WTC11 (cell line): Measurements from ENCODE around the gene PELI3.

Source experiments
- ATF1 ChIP-seq: sonication (generic); formaldehyde crosslinking; IDR thresholded peaks from 2 replicates; pipeline ENCODE4 v1.8.1; 2023; ENCODE audit warnings: mild to moderate bottlenecking, moderate library complexity, missing genetic modification reagents
- HMGA2 ChIP-seq: fragments of 250-450 bp; sonication (Bioruptor Pico); IDR thresholded peaks from 2 replicates; pipeline ENCODE4 v1.4.0; 2021; ENCODE audit warnings: mild to moderate bottlenecking, moderate library complexity
- TF ChIP-seq, protein P1 (sequence below): fragments of 200-600 bp; IDR thresholded peaks from 2 replicates; pipeline ENCODE4 v1.8.0; 2022; ENCODE audit warnings: antibody characterized with exemption

DNA sequence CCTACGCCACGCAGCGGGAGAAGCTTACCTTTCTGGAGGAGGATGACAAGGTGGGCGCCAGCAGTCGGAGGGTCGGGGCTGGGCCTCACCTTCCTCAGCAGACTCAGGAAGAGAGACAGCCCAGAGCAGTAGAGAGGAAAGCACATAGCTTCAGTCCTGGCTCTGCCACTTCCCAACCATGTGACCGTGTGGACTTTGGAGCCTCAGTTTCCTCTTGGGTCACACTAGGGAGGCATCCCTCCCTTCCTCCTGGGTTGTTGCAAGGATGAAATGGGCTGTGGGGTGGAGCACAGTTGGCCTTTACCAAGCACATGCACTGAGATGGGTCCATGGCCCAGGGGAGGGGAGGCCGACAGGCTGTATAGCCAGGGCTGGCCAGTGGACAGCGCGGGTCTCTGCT lies 26.4 kb downstream of the PELI3 start:
- TF ChIP-seq, protein P1, sequence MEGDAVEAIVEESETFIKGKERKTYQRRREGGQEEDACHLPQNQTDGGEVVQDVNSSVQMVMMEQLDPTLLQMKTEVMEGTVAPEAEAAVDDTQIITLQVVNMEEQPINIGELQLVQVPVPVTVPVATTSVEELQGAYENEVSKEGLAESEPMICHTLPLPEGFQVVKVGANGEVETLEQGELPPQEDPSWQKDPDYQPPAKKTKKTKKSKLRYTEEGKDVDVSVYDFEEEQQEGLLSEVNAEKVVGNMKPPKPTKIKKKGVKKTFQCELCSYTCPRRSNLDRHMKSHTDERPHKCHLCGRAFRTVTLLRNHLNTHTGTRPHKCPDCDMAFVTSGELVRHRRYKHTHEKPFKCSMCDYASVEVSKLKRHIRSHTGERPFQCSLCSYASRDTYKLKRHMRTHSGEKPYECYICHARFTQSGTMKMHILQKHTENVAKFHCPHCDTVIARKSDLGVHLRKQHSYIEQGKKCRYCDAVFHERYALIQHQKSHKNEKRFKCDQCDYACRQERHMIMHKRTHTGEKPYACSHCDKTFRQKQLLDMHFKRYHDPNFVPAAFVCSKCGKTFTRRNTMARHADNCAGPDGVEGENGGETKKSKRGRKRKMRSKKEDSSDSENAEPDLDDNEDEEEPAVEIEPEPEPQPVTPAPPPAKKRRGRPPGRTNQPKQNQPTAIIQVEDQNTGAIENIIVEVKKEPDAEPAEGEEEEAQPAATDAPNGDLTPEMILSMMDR = no peak
- TF ChIP-seq ATF1 (CRISPR knock-in tag) (no peak), HMGA2 (no peak)
